Effector CD8-positive, alpha-beta T cell (primary cell): ENCODE results near the gene CYP26A1.

Experiments used
- DNase-seq: peaks from one replicate; lab custom pipeline; 2025; lab: John Stamatoyannopoulos, UW
- total RNA-seq, 4 experiments: gene quantifications; one replicate each; lab custom pipeline; 2026; lab: John Stamatoyannopoulos, UW

CYP26A1 gene, protein sequence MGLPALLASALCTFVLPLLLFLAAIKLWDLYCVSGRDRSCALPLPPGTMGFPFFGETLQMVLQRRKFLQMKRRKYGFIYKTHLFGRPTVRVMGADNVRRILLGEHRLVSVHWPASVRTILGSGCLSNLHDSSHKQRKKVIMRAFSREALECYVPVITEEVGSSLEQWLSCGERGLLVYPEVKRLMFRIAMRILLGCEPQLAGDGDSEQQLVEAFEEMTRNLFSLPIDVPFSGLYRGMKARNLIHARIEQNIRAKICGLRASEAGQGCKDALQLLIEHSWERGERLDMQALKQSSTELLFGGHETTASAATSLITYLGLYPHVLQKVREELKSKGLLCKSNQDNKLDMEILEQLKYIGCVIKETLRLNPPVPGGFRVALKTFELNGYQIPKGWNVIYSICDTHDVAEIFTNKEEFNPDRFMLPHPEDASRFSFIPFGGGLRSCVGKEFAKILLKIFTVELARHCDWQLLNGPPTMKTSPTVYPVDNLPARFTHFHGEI
- total RNA-seq: 0 to 0.09 (median 0) reads per million in 4 experiments

- no peak for DNase-seq
These were observed at the start of gene CYP26A1 for GRCh38 chr10:93073539-93074146. Gene CYP26A1 (plus strand): TSS chr10:93073893. CDS start chr10:93073935, 42 bp downstream.

GRCh38 chr10:93026072-93026471 lies 47.6 kb upstream of the CYP26A1 start:
- DNase-seq: no peak

DNA sequence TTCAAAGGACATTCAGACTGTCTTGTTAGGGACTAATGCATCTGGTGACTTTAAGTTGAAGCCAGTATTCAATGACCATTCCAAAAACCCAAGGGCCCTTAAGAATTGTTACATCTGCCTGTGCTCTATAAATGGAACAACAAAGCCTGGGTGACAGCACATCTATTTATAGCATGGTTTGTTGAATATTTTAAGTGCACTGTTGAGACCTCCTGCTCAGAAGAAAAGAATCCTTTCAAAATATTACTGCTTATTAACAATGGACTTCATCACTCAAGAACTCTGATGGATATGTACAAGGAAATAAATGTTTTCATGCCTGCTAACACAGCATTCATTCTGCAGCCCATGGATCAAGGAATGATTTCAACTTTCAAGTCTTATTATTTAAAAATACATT lies 46.2 kb upstream of the CYP26A1 start:
- DNase-seq: no peak

DNA sequence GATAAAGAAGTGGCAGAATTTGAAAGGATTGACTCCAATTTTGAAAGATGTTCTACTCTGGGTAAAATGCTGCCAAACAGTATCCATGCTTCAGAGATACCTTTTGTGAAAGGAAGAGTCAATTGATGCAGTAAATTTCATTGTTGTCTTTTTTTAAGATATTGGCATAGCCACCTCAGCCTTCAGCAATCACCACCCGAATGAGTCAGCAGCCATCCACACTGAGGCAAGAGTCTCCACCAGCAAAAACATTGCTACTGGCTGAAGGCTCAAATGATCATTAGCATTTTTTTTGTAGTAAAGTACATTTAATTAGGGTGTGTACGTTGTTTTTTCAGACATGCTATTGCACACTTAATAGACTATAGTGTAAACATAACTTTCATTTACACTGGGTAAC lies 44.8 kb upstream of the CYP26A1 start:
- DNase-seq: no peak

DNA sequence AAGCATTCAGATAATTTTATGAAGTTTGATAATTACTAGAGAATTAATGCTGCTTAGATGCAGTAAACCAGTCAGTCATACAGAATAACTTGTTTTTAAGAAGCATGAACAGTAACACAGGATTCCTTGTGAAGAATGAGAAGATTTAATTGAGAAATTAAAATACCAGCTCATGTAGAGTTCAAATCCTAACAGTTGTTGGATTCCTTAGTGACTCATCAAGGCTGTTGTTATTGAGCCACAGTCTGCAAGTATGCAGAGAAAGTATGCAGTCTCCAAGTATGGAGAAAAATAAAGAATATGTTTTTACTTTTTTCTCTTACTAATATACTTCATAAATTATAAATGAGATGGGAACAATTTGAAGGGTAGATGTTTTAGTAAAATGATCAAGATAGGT lies 43.3 kb upstream of the CYP26A1 start:
- DNase-seq: no peak

- DNase-seq: no peak
These were observed 41.4 kb upstream of the CYP26A1 start for GRCh38 chr10:93032105-93032808.

GRCh38 chr10:93032809-93033137 lies 40.9 kb upstream of the CYP26A1 start:
- no peak for DNase-seq

GRCh38 chr10:93034426-93034825 lies 39.3 kb upstream of the CYP26A1 start:
- no peak for DNase-seq

GRCh38 chr10:93039110-93039509 lies 34.6 kb upstream of the CYP26A1 start:
- DNase-seq: no peak

- DNase-seq: no peak
These were observed 34.0 kb upstream of the CYP26A1 start for GRCh38 chr10:93039721-93040120.

- no peak for DNase-seq
These were observed 19.2 kb upstream of the CYP26A1 start for GRCh38 chr10:93054486-93054885.

DNA sequence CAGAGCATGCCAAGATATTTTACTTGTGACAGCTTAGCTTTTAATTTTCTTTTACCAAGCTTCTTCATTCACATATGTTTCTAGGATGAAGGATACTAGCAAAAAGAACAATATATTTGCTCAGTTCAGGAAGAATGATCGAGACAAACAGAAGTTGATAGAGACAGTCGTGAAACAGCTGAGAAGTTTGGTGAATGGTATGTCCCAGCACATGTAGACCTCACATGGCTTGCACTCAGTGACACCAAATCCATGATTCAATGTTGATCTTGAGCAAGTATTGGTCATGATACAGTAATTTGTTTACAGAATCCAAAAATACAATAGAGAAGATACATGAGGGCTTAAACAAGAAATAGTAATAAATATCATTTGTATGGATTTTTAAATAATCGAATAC lies 15.6 kb upstream of the CYP26A1 start:
- DNase-seq: no peak

DNA sequence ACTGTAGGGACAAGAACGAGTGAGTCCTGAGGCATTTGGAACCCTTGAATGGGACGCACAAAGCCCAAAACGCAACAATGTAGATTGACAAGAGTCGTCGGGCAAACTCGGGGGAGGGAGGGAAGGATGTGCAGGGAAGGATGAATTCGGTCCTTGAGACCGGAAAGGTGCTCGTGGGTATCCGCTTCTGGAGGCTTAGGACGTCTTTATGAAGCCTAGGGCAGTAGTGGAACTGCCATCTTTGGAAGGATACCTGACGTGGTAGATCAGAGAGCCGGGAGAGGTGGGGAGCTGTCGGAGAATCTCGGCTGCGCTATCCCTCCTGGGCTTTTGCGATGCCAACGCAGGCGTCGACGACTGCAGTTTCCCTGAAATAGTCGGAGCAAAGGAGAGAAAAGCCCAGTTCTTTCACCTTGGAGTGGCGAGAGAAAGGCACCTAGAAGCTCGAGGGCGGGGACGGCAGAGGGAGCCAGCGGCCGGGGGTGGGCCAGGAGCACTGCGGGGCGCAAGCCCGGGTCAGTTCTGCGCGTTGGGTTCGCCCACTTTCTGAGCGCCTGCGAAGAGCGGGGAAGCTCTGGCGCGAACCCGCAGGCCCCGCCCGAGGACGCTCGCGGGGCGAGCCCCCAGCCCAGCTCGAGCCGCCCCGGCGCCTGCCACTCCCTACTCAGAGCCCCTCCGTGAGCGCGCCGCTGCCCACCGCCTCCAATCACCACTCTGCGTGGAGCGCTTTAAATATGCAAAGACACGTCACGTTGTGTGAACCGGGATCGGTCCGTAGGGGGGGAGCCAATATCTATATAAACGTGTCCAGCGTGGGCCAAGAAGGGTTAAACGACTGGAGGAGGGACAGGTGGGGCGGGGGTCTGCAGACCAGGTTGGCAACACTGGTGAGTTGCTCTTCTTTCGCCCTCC lies 13.5 kb upstream of the CYP26A1 start, which contains the start of gene CYP26C1:
CYP26C1 (plus strand) TSS at position 824 of the 912 bp plus-strand sequence. CDS start 466 bp downstream, outside the sequence.
- DNase-seq: no peak

DNA sequence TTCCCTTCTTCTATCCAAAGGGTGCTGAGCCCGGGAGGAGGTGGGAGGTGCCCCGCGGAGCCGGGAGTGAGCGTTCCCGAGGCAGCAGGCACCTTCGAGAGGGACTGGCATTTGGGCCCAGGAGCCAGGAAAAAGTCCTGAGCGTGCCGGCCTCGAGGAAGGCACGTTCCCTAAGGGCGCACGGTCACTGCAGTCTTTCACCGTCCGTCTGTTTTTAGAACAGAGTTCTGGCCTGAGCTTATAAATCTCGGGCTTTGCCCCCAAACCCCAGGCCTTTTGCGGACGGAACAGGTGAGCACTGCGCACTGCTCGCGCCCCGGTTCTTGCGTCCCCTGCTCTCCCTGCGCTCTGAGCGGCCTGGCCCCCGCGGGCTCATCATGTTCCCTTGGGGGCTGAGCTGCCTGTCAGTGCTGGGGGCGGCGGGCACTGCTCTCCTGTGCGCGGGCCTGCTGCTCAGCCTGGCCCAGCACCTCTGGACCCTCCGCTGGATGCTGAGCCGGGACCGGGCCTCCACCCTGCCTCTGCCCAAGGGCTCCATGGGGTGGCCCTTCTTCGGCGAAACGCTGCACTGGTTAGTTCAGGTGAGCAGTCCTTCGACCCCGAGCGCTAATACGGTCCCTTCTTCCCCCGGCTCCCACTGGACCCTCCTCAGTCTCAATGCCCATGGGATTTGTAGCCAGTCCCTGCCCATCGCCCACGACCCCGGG lies 12.7 kb upstream of the CYP26A1 start:
- DNase-seq: no peak

DNA sequence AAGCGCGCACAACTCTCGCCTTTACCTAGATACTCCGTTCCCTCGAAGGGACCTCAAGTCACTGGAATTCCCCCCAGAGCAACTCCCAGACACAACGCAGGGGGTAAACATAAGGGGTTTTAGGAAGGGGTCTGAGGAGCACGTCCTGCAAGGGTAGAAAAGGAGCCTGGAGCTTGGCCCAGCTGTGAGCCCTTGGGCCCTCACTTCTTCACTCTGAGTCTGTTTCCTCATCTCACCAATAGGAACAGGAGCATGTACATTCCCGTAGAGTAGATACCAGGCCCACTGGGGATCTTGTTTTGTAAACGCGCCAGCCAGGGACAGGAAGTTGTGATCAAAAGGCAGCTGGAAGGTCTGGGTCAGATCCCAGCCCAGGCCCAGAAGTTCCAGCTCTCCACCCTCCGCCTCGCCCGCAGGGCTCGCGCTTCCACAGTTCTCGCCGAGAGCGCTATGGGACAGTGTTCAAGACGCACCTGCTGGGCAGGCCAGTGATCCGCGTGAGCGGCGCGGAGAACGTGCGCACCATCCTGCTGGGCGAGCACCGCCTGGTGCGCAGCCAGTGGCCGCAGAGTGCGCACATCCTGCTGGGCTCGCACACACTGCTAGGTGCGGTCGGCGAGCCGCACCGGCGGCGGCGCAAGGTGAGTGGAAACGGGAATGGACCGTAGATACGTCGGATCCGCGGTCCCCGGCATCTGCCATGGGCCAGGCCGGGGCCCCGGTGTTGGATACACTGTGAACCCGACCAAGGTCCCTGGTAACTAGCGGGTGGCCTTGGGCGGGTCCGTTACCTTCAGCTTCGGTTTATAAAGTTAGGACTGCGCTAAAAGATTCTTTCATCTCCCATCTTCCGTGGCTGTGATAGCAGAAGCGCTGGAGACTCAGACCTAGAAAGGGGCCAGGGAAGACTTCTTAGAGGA lies 11.8 kb upstream of the CYP26A1 start:
- DNase-seq: no peak

DNA sequence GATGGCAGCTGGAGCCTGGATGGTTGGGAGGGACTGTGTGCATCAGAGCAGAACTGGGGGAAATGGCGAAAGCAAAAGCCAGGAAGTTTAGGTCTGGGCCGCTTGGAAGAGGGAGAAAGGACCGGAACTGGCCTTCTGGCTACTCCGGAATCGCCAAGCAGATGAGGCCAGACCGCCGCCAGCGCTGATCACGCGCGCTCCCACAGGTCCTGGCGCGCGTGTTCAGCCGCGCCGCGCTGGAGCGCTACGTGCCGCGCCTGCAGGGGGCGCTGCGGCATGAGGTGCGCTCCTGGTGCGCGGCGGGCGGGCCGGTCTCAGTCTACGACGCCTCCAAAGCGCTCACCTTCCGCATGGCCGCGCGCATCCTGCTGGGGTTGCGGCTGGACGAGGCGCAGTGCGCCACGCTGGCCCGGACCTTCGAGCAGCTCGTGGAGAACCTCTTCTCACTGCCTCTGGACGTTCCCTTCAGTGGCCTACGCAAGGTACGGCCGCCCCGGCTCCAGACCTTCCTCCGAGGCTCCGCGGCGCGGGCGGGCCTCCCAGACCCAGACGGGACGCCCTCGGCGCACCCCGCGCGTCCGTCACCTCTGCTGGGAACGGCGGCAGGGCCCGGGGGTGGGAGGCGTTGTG lies 11.1 kb upstream of the CYP26A1 start:
- DNase-seq: no peak

GRCh38 chr10:93063144-93063976 lies 10.3 kb upstream of the CYP26A1 start:
- no peak for DNase-seq

GRCh38 chr10:93063977-93064660 lies 9.6 kb upstream of the CYP26A1 start:
- DNase-seq: no peak
